Fibroblast of peridontal ligament (primary cell): ENCODE data around the gene TXNRD2.

Experiments
- DNase-seq: peaks from one replicate; pipeline ENCODE4 v3.0.0-alpha.2; 2010; ENCODE audit errors: extremely low read depth

Gene TXNRD2

DNA sequence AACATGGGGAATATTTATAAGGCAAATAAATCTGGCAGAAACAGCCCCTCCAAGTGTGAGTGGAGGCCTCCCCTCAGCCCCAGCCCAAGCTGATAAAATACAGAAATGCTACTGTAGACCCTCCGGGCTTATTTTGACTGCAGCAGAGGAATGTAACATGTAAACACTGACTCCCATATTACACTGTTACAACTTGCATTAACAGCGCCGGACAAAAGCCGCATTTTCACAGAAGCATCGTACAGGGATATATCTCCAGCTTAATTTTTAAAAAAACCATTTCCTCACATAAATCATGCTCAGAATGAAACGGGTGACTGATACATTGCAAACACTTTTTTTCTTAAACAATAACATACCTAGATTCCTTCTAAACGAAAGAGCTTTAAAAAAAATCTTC is 36.7 kb downstream of the TXNRD2 start:
- no peak for DNase-seq

- no peak for DNase-seq
These were observed 37.3 kb downstream of the TXNRD2 start for GRCh38 chr22:19904174-19904856.

DNA sequence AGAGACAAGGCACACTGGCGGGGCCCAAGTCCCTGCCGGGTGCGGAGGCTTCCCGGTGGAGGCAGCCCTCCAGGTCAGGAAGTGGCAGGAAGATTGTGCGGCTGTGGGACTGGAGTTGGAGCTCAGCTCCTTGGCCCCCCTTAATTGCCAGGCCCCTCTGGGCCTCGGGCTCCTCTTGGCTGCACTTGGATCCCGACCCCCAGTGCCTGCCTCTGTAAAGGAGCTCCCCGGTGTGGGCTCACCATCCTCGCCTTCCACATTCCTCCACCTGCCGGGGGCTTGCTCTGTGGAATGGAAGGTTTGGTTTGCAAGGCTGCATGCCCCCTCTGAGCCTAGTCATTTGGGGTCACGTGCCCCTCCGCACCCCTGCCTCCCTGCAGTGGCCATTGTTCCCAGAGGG is 38.1 kb downstream of the TXNRD2 start:
- no peak for DNase-seq

GRCh38 chr22:19903031-19903430 is 38.6 kb downstream of the TXNRD2 start:
- no peak for DNase-seq

DNA sequence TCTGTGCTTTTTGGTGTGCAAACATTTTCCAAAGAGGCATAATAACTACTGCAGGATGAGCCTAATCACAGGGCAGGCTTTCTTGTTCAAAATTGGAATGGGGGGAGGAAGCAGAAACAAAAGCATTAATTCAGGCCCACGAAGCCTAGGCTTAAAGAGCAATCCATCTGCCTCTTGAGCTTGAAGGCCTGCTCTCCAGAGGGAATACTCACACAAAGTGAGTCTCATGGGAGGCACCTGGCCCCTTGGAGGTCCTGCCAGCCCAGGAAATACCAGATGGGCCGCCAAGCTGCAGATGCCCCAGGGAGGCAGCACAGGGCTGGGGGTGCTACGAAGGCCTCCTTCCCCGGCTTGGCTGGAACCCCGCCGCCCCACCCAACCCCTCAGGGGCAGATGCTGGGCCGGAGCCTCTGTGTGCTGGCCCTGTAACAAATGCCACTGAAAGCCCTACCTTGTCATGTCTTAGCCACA is 39.3 kb downstream of the TXNRD2 start:
- DNase-seq, result no peak

GRCh38 chr22:19901577-19902244 is 39.9 kb downstream of the TXNRD2 start:
- DNase-seq, result no peak

DNA sequence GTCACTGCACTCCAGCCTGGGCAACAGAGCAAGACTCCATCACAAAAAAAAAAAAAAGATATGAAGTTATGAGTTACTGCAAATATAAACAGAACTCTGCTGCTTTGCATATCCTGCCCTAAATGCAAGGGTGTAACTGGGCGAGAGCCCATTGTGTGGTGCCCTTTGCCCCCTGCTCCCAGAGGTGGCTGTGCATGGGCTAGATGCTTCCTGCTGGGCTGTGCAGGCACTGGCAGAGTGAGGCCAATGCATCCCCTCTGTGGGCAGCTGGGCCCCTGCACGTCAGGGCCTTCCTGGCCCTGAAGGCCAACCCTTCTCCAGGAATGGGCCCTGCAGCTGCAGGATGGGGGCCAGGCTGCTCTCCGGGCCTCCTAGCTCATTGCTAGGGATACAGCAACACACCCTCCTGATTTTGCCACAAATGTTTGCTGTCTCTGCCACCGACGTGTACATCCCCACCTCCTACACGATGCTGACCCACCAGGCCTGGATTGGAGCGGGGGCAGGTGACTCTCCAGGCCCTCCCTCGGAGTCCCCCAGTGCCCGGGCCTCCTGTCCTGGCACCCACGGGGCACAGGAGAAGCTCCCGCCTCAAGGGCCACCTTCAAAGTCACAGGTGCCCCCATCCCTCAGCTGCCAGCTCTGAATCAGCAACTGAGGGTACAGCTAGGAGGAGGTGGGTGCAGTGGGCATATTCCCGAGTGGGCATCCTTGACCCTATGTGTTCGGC is 40.7 kb downstream of the TXNRD2 start:
- no peak for DNase-seq

- no peak for DNase-seq
These were observed 42.6 kb downstream of the TXNRD2 start for GRCh38 chr22:19898831-19899567.

DNA sequence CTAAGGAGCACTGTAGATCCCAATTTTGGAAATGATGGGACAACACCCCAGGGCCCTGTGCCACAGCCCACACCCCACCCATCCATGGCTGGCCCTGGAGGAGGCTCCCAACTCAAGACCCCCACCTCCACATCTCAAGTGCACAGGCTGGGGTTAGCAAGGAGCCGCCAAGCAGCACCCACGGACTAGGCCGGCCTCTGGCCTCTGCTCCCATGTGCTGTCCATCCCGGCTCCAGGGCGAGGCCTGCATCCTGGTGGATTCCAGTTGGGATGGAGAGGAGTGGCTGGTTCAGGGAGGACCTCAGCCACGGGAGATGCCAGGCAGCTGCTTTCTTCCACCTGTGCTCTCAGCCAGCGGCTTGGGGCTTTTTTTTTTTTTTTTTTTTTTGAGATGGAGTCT is 43.5 kb downstream of the TXNRD2 start:
- no peak for DNase-seq

DNA sequence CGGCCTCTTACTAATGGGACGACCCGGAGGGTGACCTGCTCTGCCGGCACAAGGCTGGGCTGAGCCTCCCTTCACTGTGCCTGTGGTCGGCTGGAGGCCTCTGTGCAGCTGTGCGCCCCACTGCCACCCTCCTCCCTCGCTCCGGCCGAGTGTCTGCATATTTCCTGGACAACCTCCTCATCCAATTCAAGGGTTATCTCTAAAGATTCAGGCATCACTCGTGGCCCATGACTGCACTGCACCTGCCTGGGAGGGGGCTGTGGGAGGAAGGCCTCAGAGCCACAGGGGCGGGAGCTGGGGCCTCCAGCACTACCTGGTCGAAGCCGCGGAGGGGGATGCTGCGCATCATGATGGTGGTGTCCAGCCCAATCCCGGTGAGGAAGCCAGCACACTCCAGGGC is 43.9 kb downstream of the TXNRD2 start:
- DNase-seq, result no peak

DNA sequence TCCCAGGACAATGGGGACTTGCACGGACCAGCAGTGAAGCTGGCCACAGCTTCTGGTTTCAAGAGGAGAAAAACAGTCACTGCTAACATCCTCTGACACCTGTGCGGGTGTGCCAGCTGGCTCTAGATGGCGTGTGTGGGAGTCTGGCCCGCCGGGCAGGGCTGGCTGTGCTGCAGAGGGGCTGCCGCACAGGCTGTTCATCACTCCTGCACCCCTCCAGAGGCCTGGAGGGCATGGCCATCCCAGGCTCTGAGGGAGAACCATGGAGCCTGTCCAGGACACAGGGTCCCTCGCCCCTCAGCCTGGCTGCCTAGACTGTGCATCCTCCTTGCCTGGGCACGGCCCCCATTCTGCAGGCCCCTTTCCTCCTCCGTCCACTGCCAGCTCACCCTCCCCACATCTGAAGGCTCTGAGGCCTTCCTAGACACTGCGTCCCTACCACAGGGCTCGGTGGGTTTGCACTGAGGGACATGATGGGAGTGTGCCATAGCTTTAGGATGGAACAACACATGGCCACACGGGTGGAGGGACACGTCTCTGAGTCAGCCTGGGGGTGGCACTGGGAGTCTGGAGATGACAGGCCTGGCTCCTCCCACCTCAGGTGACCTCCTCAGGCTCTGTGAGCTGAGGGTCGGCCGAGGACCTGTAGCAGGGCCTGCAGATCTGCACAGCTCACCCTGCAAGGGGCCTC is 44.8 kb downstream of the TXNRD2 start:
- no peak for DNase-seq

- no peak for DNase-seq
These were observed 46.3 kb downstream of the TXNRD2 start for GRCh38 chr22:19895160-19895849.

DNA sequence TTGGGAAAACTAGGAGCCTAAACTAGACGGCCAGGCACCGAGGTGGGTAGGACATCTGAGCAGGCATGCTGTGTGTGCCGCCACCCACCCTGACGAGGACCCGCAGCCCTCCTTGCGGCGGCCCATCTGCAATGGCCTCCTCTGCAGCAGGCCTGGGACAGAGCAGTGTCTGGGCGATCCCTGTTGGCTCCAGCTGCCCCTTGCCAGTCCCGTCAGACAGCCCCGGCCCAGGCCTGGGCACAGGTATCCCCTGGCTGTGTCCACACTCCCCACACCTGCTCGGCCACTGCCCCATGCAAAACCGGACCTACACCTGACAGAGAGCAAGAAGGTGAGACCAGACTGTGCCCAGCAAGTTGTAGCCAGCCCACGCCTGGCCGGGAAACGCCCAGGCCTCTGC is 48.3 kb downstream of the TXNRD2 start:
- no peak for DNase-seq

GRCh38 chr22:19892925-19893324 is 48.7 kb downstream of the TXNRD2 start:
- DNase-seq, result no peak

DNA sequence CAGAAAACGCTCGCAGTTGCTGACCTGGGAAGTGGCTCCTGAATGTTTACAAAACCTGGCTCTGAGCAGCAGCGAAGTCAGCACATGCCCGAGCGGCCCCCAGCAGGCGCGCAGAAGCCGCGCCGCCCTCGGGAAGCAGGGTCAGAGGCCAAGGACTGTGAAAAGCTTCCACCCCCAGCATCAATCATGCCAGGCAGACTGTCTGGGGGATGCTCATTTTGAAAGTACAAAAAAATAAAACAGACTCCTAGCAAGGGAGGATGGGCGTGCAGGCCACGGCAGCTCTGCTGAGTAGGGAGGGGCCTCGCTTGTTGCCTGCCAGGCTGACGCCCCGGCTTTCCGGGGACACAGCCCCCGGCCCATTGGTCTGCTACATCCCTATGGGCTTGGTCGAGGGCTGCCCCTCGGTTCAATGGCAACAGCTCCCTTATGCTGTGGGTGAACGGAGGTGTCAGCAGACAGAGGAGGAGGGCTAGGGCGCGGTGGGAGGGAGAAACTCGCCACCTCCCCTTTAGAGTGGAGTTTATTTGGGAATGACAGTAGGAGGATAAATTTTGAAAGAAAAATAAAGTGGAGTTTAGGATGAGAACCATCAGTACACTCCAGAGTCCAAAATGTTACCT is 49.2 kb downstream of the TXNRD2 start:
- no peak for DNase-seq

- DNase-seq, result peak; percentile 26
These were observed 50.0 kb downstream of the TXNRD2 start for GRCh38 chr22:19891317-19892256.

- no peak for DNase-seq
These were observed 50.9 kb downstream of the TXNRD2 start for GRCh38 chr22:19890502-19891316.

- no peak for DNase-seq
These were observed 51.7 kb downstream of the TXNRD2 start for GRCh38 chr22:19889951-19890350.
